HEK293 (cell line): Measurements from ENCODE around the gene NTN3.

Experiments
- KLF1 ChIP-seq: fragments of 450-650 bp; formaldehyde crosslinking; IDR thresholded peaks from 2 replicates; pipeline ENCODE4 v1.5.1; 2016; ENCODE audit warnings: missing biosample characterization, missing genetic modification characterization
- ZBTB10 ChIP-seq: fragments of 450-650 bp; formaldehyde crosslinking; IDR thresholded peaks from 2 replicates; pipeline ENCODE4 v1.5.1; 2016; ENCODE audit warnings: missing biosample characterization, missing genetic modification characterization
- ZBTB7A ChIP-seq: fragments of 450-650 bp; formaldehyde crosslinking; IDR thresholded peaks from 2 replicates; pipeline ENCODE4 v1.5.1; 2016; ENCODE audit warnings: low read depth, missing biosample characterization, missing genetic modification characterization
- ZNF155 ChIP-seq: fragments of 450-650 bp; formaldehyde crosslinking; IDR thresholded peaks from 2 replicates; pipeline ENCODE4 v1.5.1; 2016; ENCODE audit warnings: missing biosample characterization, missing genetic modification characterization
- ZNF248 ChIP-seq: fragments of 450-650 bp; formaldehyde crosslinking; IDR thresholded peaks from 2 replicates; pipeline ENCODE4 v1.5.1; 2017; ENCODE audit warnings: missing biosample characterization, missing genetic modification characterization
- TF ChIP-seq, protein P1 (sequence below): fragments of 450-650 bp; formaldehyde crosslinking; IDR thresholded peaks from 2 replicates; pipeline ENCODE4 v1.5.1; 2016; ENCODE audit warnings: missing biosample characterization, missing genetic modification characterization
- TF ChIP-seq, protein P2 (sequence below): fragments of 450-650 bp; formaldehyde crosslinking; IDR thresholded peaks from 2 replicates; pipeline ENCODE4 v1.5.1; 2016; ENCODE audit warnings: missing biosample characterization, missing genetic modification characterization
- TF ChIP-seq, protein P3 (sequence below): fragments of 450-650 bp; formaldehyde crosslinking; conservative IDR thresholded peaks from 2 replicates; pipeline ENCODE4 v1.5.1; 2016; ENCODE audit warnings: low read depth, missing biosample characterization, missing genetic modification characterization

DNA sequence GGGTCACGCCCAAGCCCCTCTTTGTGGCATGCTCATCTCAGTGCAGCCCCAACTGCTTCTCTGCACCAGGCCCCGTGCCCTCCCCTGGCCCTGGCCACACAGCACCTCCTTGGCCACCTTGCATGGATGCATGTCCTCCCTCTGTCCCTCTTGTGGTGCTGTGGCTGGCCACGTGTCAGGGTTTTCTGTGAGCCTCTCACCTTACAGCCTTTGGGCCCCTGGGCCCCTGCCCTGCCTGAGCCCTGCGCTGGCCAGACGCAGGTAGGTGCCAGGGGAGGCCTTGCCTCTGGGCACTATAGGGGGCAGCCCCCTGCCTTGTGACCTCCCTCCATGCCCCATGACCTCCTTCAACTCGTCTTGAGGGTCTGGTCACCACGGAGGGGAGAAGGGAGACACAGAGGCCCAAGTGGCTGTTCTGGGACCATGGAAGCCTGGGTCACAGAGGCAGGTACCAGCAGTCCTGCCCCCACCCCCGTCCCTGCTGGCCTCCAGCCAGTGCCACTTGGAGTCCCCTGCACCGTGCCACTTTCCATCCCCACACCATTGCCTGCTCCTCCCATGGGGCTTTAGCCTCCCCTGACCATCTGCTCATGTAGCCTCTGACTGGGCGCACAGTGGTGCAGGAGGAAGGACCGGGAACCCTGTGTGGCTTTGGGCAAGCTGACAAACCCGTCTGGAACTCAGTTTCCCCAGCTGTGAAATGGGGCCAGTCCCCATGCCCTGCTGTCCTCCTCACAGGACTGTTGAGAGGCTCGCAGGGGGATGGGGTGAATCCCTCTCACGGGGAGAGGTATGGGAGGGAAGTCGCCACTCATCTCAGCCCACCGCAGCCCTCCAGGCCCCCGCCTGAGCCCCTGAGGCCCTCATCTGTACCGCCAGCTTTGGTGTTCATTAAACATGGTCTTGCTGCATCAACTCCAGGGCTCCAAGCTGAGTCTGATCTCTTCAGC is 31.1 kb downstream of the NTN3 start:
- TF ChIP-seq ZNF248 (tag by site-specific recombination) (no peak), ZBTB7A (no peak), KLF1 (no peak), ZNF155 (tag by site-specific recombination) (no peak), ZBTB10 (tag by site-specific recombination) (no peak)
- TF ChIP-seq, protein P1, sequence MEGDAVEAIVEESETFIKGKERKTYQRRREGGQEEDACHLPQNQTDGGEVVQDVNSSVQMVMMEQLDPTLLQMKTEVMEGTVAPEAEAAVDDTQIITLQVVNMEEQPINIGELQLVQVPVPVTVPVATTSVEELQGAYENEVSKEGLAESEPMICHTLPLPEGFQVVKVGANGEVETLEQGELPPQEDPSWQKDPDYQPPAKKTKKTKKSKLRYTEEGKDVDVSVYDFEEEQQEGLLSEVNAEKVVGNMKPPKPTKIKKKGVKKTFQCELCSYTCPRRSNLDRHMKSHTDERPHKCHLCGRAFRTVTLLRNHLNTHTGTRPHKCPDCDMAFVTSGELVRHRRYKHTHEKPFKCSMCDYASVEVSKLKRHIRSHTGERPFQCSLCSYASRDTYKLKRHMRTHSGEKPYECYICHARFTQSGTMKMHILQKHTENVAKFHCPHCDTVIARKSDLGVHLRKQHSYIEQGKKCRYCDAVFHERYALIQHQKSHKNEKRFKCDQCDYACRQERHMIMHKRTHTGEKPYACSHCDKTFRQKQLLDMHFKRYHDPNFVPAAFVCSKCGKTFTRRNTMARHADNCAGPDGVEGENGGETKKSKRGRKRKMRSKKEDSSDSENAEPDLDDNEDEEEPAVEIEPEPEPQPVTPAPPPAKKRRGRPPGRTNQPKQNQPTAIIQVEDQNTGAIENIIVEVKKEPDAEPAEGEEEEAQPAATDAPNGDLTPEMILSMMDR (tag by site-specific recombination) = no peak
- TF ChIP-seq, protein P2, sequence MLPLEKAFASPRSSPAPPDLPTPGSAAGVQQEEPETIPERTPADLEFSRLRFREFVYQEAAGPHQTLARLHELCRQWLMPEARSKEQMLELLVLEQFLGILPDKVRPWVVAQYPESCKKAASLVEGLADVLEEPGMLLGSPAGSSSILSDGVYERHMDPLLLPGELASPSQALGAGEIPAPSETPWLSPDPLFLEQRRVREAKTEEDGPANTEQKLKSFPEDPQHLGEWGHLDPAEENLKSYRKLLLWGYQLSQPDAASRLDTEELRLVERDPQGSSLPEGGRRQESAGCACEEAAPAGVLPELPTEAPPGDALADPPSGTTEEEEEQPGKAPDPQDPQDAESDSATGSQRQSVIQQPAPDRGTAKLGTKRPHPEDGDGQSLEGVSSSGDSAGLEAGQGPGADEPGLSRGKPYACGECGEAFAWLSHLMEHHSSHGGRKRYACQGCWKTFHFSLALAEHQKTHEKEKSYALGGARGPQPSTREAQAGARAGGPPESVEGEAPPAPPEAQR (tag by site-specific recombination) = no peak
- TF ChIP-seq, protein P3, sequence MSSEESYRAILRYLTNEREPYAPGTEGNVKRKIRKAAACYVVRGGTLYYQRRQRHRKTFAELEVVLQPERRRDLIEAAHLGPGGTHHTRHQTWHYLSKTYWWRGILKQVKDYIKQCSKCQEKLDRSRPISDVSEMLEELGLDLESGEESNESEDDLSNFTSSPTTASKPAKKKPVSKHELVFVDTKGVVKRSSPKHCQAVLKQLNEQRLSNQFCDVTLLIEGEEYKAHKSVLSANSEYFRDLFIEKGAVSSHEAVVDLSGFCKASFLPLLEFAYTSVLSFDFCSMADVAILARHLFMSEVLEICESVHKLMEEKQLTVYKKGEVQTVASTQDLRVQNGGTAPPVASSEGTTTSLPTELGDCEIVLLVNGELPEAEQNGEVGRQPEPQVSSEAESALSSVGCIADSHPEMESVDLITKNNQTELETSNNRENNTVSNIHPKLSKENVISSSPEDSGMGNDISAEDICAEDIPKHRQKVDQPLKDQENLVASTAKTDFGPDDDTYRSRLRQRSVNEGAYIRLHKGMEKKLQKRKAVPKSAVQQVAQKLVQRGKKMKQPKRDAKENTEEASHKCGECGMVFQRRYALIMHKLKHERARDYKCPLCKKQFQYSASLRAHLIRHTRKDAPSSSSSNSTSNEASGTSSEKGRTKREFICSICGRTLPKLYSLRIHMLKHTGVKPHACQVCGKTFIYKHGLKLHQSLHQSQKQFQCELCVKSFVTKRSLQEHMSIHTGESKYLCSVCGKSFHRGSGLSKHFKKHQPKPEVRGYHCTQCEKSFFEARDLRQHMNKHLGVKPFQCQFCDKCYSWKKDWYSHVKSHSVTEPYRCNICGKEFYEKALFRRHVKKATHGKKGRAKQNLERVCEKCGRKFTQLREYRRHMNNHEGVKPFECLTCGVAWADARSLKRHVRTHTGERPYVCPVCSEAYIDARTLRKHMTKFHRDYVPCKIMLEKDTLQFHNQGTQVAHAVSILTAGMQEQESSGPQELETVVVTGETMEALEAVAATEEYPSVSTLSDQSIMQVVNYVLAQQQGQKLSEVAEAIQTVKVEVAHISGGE (tag by site-specific recombination) = no peak
